ENCODE data around the gene S100A7A.
"Not testable (repeated sequence)": the region's sequence is repeated elsewhere in the genome, so short reads cannot be mapped to it uniquely, and the experiment has no call there.

DNA sequence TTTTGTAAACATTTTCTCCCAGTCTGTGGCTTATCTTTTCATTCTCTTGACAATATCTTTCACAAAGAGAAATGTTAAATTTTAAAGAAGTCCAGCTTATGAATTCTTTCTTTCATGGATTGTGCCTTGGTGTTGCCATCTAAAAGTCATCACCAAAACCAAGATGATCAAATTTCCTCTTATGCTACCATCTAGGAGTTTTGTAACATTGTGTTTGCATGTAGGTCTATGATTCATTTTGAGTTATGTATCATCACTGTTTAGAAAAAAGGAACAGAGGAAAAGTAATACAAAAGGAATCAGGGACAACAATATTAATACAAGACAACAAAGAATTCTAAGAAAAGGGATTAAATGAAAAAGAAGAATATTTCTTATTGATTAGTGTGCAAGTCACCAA is 46.4 kb downstream of the S100A7A start:
- TF ChIP-seq, protein P1, sequence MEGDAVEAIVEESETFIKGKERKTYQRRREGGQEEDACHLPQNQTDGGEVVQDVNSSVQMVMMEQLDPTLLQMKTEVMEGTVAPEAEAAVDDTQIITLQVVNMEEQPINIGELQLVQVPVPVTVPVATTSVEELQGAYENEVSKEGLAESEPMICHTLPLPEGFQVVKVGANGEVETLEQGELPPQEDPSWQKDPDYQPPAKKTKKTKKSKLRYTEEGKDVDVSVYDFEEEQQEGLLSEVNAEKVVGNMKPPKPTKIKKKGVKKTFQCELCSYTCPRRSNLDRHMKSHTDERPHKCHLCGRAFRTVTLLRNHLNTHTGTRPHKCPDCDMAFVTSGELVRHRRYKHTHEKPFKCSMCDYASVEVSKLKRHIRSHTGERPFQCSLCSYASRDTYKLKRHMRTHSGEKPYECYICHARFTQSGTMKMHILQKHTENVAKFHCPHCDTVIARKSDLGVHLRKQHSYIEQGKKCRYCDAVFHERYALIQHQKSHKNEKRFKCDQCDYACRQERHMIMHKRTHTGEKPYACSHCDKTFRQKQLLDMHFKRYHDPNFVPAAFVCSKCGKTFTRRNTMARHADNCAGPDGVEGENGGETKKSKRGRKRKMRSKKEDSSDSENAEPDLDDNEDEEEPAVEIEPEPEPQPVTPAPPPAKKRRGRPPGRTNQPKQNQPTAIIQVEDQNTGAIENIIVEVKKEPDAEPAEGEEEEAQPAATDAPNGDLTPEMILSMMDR (IDR thresholded peaks at IDR 0.05; ENCODE audit: insufficient read depth, low read depth, low read length), result not testable (repeated sequence)
- not testable (repeated sequence) for TF ChIP-seq EZH2 (IDR thresholded peaks at IDR 0.05; ENCODE audit: insufficient read depth, low read length)
